ENCODE measurements around the gene LGALS7B. TPM values are rescaled to one million over a fixed set of nuclear protein-coding genes. Genes with fewer than 3 reads are reported as not detected.
"Not testable (repeated sequence)": the region's sequence is repeated elsewhere in the genome, so short reads cannot be mapped to it uniquely, and the experiment has no call there.

The LGALS7B gene
- total RNA-seq, 2 donors from 2014 or later, result 2.0 TPM; not detected in 1

DNA sequence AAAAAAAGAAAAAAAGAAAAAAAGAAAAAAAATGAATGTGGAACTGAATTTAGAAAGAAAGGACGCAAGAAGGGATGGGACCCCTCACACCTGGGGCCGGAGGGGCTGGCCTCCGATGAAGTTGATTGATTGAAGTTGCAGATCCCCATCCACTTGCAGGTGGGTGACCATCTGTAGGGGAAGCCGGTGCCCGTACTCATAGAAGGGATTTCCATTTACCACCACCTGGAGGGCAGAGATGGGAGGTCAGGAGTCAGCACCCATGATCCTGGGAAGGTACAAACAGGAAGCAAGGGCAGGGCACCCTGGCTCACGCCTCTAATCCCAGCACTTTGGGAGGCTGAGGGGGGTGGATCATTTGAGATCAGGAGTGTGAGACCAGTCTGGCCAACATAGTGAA lies 17.4 kb downstream of the LGALS7B start:
- H3K4me3 ChIP-seq, result no peak overlapping the region
- no peak for DNase-seq (ENCODE audit: low spot score)
- H3K27me3 ChIP-seq (replicated peaks; ENCODE audit: insufficient read depth), result no peaks in the 10 kb centered on the region
- no peak overlapping the region for H3K27ac ChIP-seq
- no peak for ATAC-seq (ENCODE audit: insufficient number of reproducible peaks, low FRiP score, low read depth)
- H3K9me3 ChIP-seq, result no peaks in the 10 kb centered on the region
- TF ChIP-seq, protein P1, sequence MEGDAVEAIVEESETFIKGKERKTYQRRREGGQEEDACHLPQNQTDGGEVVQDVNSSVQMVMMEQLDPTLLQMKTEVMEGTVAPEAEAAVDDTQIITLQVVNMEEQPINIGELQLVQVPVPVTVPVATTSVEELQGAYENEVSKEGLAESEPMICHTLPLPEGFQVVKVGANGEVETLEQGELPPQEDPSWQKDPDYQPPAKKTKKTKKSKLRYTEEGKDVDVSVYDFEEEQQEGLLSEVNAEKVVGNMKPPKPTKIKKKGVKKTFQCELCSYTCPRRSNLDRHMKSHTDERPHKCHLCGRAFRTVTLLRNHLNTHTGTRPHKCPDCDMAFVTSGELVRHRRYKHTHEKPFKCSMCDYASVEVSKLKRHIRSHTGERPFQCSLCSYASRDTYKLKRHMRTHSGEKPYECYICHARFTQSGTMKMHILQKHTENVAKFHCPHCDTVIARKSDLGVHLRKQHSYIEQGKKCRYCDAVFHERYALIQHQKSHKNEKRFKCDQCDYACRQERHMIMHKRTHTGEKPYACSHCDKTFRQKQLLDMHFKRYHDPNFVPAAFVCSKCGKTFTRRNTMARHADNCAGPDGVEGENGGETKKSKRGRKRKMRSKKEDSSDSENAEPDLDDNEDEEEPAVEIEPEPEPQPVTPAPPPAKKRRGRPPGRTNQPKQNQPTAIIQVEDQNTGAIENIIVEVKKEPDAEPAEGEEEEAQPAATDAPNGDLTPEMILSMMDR (IDR thresholded peaks at IDR 0.05), result no peak
- no peaks in the 10 kb centered on the region for H3K4me1 ChIP-seq (ENCODE audit: control insufficient read depth in 1 of 2, low read depth in 2 of 2)
- H3K36me3 ChIP-seq, result no peaks in the 10 kb centered on the region

DNA sequence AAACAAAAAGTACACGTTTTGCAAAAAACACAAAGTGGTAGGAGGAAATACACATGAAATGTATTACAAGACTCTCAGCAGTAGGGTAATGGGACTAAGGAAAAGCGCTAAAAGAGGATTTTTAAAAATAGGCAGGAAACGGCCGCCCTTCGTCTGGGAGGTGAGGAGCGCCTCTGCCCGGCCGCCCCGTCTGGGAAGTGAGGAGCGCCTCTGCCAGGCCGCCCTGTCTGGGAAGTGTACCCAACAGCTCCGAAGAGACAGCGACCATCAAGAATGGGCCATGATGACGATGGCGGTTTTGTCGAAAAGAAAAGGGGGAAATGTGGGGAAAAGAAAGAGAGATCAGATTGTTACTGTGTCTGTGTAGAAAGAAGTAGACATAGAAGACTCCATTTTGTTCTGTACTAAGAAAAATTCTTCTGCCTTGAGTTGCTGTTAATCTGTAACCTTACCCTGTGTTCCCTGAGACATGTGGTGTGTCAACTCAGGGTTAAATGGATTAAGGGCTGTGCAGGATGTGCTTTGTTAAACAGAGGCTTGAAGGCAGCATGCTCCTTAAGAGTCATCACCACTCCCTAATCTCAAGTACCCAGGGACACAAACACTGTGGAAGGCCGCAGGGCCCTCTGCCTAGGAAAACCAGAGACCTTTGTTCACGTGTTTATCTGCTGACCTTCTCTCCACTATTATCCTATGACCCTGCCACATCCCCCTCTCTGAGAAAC lies 18.5 kb downstream of the LGALS7B start:
- not testable (repeated sequence) for DNase-seq (ENCODE audit: low spot score); ATAC-seq (ENCODE audit: insufficient number of reproducible peaks, low FRiP score, low read depth); H3K4me1 ChIP-seq (ENCODE audit: control insufficient read depth in 1 of 2, low read depth in 2 of 2); H3K27me3 ChIP-seq (replicated peaks; ENCODE audit: insufficient read depth); H3K36me3 ChIP-seq; H3K9me3 ChIP-seq; H3K4me3 ChIP-seq; H3K27ac ChIP-seq

DNA sequence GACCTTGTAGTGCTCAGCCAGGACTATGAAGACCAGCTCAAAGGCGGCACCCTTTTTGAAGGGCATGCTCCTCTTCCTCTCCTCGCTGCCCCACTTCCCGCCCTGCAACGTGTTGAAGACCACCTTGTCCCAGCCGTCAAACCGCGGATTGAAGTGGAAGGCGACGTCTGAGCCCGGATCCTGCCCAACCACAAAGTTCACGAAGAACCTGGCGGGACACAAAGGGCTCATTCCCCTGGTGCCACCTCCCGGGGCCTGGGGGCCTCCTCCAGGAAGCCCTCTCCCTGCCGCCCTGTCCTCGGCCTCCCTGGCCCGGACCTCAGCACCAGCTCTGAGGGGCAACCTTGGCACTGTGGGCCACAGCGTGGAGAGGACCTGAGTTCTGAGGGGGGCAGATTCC lies 19.7 kb downstream of the LGALS7B start:
- Histone ChIP-seq H3K36me3 (no peaks in the 10 kb centered on the region), H3K4me3 (no peak overlapping the region), H3K27ac (no peak overlapping the region), H3K27me3 (replicated peaks; ENCODE audit: insufficient read depth) (no peaks in the 10 kb centered on the region), H3K9me3 (no peaks in the 10 kb centered on the region), H3K4me1 (ENCODE audit: control insufficient read depth in 1 of 2, low read depth in 2 of 2) (no peaks in the 10 kb centered on the region)
- TF ChIP-seq, protein P1 (IDR thresholded peaks at IDR 0.05), result no peak
- ATAC-seq (ENCODE audit: insufficient number of reproducible peaks, low FRiP score, low read depth) (no peak), DNase-seq (ENCODE audit: low spot score) (no peak)

GRCh38 chr19:38809592-38810252 lies 20.7 kb downstream of the LGALS7B start:
- Histone ChIP-seq H3K27me3 (replicated peaks; ENCODE audit: insufficient read depth) (no peaks in the 10 kb centered on the region), H3K4me3 (no peak overlapping the region), H3K27ac (no peak overlapping the region), H3K36me3 (no peaks in the 10 kb centered on the region), H3K4me1 (ENCODE audit: control insufficient read depth in 1 of 2, low read depth in 2 of 2) (no peaks in the 10 kb centered on the region), H3K9me3 (no peaks in the 10 kb centered on the region)
- TF ChIP-seq, protein P1 (IDR thresholded peaks at IDR 0.05), result no peak
- DNase-seq (ENCODE audit: low spot score) (no peak), ATAC-seq (ENCODE audit: insufficient number of reproducible peaks, low FRiP score, low read depth) (no peak)

GRCh38 chr19:38812009-38812840 lies 23.2 kb downstream of the LGALS7B start:
- TF ChIP-seq, protein P1 (IDR thresholded peaks at IDR 0.05), result no peak
- ATAC-seq (ENCODE audit: insufficient number of reproducible peaks, low FRiP score, low read depth), result no peak
- H3K27me3 ChIP-seq (replicated peaks; ENCODE audit: insufficient read depth), result no peaks in the 10 kb centered on the region
- H3K9me3 ChIP-seq, result no peaks in the 10 kb centered on the region
- no peaks in the 10 kb centered on the region for H3K4me1 ChIP-seq (ENCODE audit: control insufficient read depth in 1 of 2, low read depth in 2 of 2)
- no peak overlapping the region for H3K4me3 ChIP-seq
- no peak overlapping the region for H3K27ac ChIP-seq
- no peak for DNase-seq (ENCODE audit: low spot score)
- H3K36me3 ChIP-seq, result peaks cover 20% of the 10 kb centered on the region
